ENCODE measurements around the gene TP53TG5. TPM values are rescaled to one million over a fixed set of nuclear protein-coding genes. Genes with fewer than 3 reads are reported as not detected.

Gene TP53TG5
- total and polyA plus RNA-seq, 2 of the 8 experiments (the other 6 are each of a cell fraction or from before 2014, with no cell fraction given) = not detected

DNA sequence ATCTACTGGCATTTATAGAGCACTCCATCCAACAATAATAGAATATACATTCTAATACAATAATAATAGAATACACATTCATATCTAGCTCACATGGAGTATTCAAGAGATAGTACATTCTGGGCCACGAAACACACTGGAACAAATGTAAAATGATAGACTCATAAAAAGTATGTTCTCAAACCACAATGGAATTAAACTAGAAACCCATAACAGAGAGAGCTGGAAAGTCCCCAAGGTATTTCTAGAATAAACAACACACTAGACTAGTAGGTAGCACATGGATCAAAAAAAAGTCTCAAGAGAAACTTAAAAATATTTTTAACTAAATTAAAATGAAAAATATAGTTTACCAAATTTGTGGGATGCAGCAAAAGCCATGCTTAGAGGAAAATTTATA is 9.1 kb upstream of the TP53TG5 start:
- no peaks in the 10 kb centered on the region for H3K79me1 ChIP-seq (ENCODE audit: low read depth, low read length)
- no peak overlapping the region for H3K23ac ChIP-seq (ENCODE audit: insufficient read length)
- H2BK15ac ChIP-seq (ENCODE audit: low read length) = no peak overlapping the region
- H3K4me2 ChIP-seq (ENCODE audit: insufficient read depth in 1 of 2, low read depth in 2 of 2, low read length in 2 of 2) = no peak overlapping the region
- no peak overlapping the region for H2BK5ac ChIP-seq (ENCODE audit: low read depth, low read length)
- no peak overlapping the region for H3K27ac ChIP-seq (ENCODE audit: low read depth, low read length)
- no peaks in the 10 kb centered on the region for H3K79me2 ChIP-seq (ENCODE audit: control insufficient read depth in 1 of 2, insufficient read depth in 2 of 2, low read length in 2 of 2)
- H3K27me3 ChIP-seq (replicated peaks in 1 of 4; ENCODE audit: control insufficient read depth in 3 of 4, extremely low read depth in 1 of 4, insufficient read depth in 3 of 4, low read length in 3 of 4) = no peaks in the 10 kb centered on the region
- no peak for DNase-seq (ENCODE audit: low read depth in 1 of 2, low spot score in 2 of 2)
- no peaks in the 10 kb centered on the region for H3K9me3 ChIP-seq (ENCODE audit: insufficient read depth in 2 of 2, low read depth in 1 of 2, low read length in 1 of 2)
- H4K5ac ChIP-seq (ENCODE audit: insufficient read length, low read depth, low read length) = no peak overlapping the region
- no peak overlapping the region for H2BK12ac ChIP-seq (ENCODE audit: low read depth, low read length)
- H3K18ac ChIP-seq (ENCODE audit: extremely low read depth, low read length) = no peak overlapping the region
- no peaks in the 10 kb centered on the region for H3K4me1 ChIP-seq (replicated peaks in 1 of 4; ENCODE audit: control insufficient read depth in 3 of 4, insufficient read depth in 4 of 4, low read length in 3 of 4)
- H2AFZ ChIP-seq (ENCODE audit: low read length) = no peak overlapping the region
- H4K20me1 ChIP-seq (replicated peaks in 1 of 2; ENCODE audit: control insufficient read depth in 1 of 2, insufficient read depth in 2 of 2, low read length in 2 of 2) = no peaks in the 10 kb centered on the region
- H3K9ac ChIP-seq (replicated peaks in 1 of 4; ENCODE audit: extremely low read depth in 1 of 4, low read depth in 3 of 4, low read length in 3 of 4) = no peak overlapping the region
- H3K4me3 ChIP-seq (ENCODE audit: extremely low read depth in 1 of 4, insufficient read depth in 2 of 4, low read depth in 3 of 4, low read length in 4 of 4) = no peak overlapping the region
- no peak overlapping the region for H3K4ac ChIP-seq (replicated peaks; ENCODE audit: insufficient read length, low read depth, low read length)
- H3K14ac ChIP-seq (ENCODE audit: insufficient read length) = no peak overlapping the region
- FAIRE-seq = no peak
- no peak overlapping the region for H2AK5ac ChIP-seq (ENCODE audit: low read depth, low read length)
- H3K36me3 ChIP-seq (ENCODE audit: control insufficient read depth in 2 of 4, insufficient read depth in 4 of 4, low read length in 3 of 4) = no peaks in the 10 kb centered on the region
- H4K91ac ChIP-seq (replicated peaks; ENCODE audit: insufficient read length, low read length) = no peak overlapping the region
- H2BK20ac ChIP-seq (ENCODE audit: low read length) = no peak overlapping the region
- H4K8ac ChIP-seq (ENCODE audit: extremely low read depth, insufficient read depth, low read length) = no peak overlapping the region
- CTCF ChIA-PET (ENCODE audit: partially characterized antibody) = interaction anchor here (1.2 to 4.0 kb wide), 7 partner anchors 15 to 71 kb away, joined by 3 to 20 read pairs (median 4); no protein-coding TSS in a partner anchor
- POLR2A ChIA-PET (ENCODE audit: partially characterized antibody) = interaction anchor here (0.6 to 1.8 kb wide), 2 partner anchors 9 to 412 kb away, joined by 3 to 4 read pairs; partner anchors contain the start of gene TP53TG5
- H3K56ac ChIP-seq (replicated peaks; ENCODE audit: insufficient read length, low read depth, low read length) = no peak overlapping the region
- H2BK120ac ChIP-seq (replicated peaks; ENCODE audit: low read depth, low read length) = no peak overlapping the region
- H3K23me2 ChIP-seq (ENCODE audit: low read depth, low read length) = no peaks in the 10 kb centered on the region
- WGBS, 2 experiments (ENCODE audit: extremely low coverage in 1 of 2, insufficient coverage in 1 of 2, insufficient read length in 1 of 2, insufficient replicate concordance in 2 of 2, low coverage in 1 of 2, low lambda C conversion rate in 2 of 2, missing lambda C conversion rate in 1 of 2) = 87% methylated on average over 1 of the region's 1 CpG; no CpG with 5 or more reads in 1 of the 2 experiments
- no peak for TF ChIP-seq ATF3 (IDR thresholded peaks at IDR 0.05; ENCODE audit: insufficient read depth, low read depth, low read length)
- TF ChIP-seq FOSL1 (IDR thresholded peaks at IDR 0.05; ENCODE audit: insufficient read depth, low read depth, low read length) = no peak
- TF ChIP-seq POU5F1 (IDR thresholded peaks at IDR 0.05; ENCODE audit: low read depth, low read length) = no peak
- TF ChIP-seq JUND (IDR thresholded peaks at IDR 0.05; ENCODE audit: low read length) = no peak
- no peak for TF ChIP-seq GABPA (IDR thresholded peaks at IDR 0.05; ENCODE audit: borderline replicate concordance, insufficient read depth, low read length)
- no peak for TF ChIP-seq BRCA1 (IDR thresholded peaks at IDR 0.05; ENCODE audit: low read depth, low read length)
- no peak for TF ChIP-seq CHD1 (IDR thresholded peaks at IDR 0.05; ENCODE audit: low read depth, low read length)
- TF ChIP-seq GTF2F1 (IDR thresholded peaks at IDR 0.05; ENCODE audit: borderline replicate concordance, low read depth, low read length) = no peak
- TF ChIP-seq CTBP2 (IDR thresholded peaks at IDR 0.05; ENCODE audit: borderline replicate concordance, insufficient read depth, insufficient read length, low read length) = no peak
- TF ChIP-seq NANOG (IDR thresholded peaks at IDR 0.05; ENCODE audit: insufficient read depth, low read depth, low read length, poor library complexity, severe bottlenecking) = no peak
- no peak for TF ChIP-seq MAFK (IDR thresholded peaks at IDR 0.05; ENCODE audit: low read depth, low read length)
- no peak for TF ChIP-seq E2F6 (IDR thresholded peaks at IDR 0.05)
- TF ChIP-seq TEAD4 (IDR thresholded peaks at IDR 0.05; ENCODE audit: low read depth, low read length) = no peak

Measured in H1 (cell line).